Smooth muscle cell (in vitro differentiated cells): ENCODE results near the gene COA1. TPM values are rescaled to one million over a fixed set of nuclear protein-coding genes. Genes with fewer than 3 reads are reported as not detected.

Source experiments
- DNase-seq: peaks from one replicate; lab custom pipeline; 2025; ENCODE audit not compliant: unreplicated experiment; lab: John Stamatoyannopoulos, UW
- H2AFZ ChIP-seq: fragments of 200-600 bp; sonication (generic); 2 replicates; pipeline ENCODE4 v1.6.0; 2016; ENCODE audit warnings: antibody characterized with exemption, low read depth, mild to moderate bottlenecking
- H3F3A ChIP-seq: fragments of 200-600 bp; sonication (generic); 2 replicates; pipeline ENCODE4 v1.6.0; 2017; ENCODE audit warnings: antibody characterized with exemption, low read depth
- H3K27ac ChIP-seq: fragments of 200-600 bp; sonication (generic); 2 replicates; pipeline ENCODE4 v1.5.1; 2016; ENCODE audit warnings: low read depth, mild to moderate bottlenecking
- H3K27me3 ChIP-seq: fragments of 200-600 bp; sonication (generic); 2 replicates; pipeline ENCODE4 v1.6.1; 2016; ENCODE audit warnings: low read depth, mild to moderate bottlenecking
- H3K36me3 ChIP-seq: fragments of 200-600 bp; sonication (generic); 2 replicates; pipeline ENCODE4 v1.5.1; 2016; ENCODE audit warnings: low read depth
- H3K4me1 ChIP-seq: fragments of 200-600 bp; sonication (generic); 2 replicates; pipeline ENCODE4 v1.5.1; 2016; ENCODE audit warnings: low read depth
- H3K4me2 ChIP-seq: fragments of 200-600 bp; sonication (generic); 2 replicates; pipeline ENCODE4 v1.6.0; 2016; ENCODE audit warnings: mild to moderate bottlenecking
- H3K4me3 ChIP-seq: fragments of 200-600 bp; sonication (generic); 2 replicates; pipeline ENCODE4 v1.5.1; 2016; ENCODE audit warnings: mild to moderate bottlenecking
- H3K79me2 ChIP-seq: fragments of 200-600 bp; sonication (generic); 2 replicates; pipeline ENCODE4 v1.6.0; 2016; ENCODE audit warnings: low read depth, mild to moderate bottlenecking
- H3K9ac ChIP-seq: fragments of 200-600 bp; sonication (generic); 2 replicates; pipeline ENCODE4 v1.6.0; 2016; ENCODE audit warnings: low read depth
- H3K9me3 ChIP-seq: fragments of 200-600 bp; sonication (generic); replicated peaks from 2 replicates; pipeline ENCODE4 v1.5.1; 2016; ENCODE audit warnings: low read depth
- H4K20me1 ChIP-seq: fragments of 200-600 bp; sonication (generic); 2 replicates; pipeline ENCODE4 v1.6.0; 2016; ENCODE audit warnings: low read depth
- WGBS: methylation state at CpG from one replicate; pipeline ENCODE4 v1.1.7; 2016; ENCODE audit warnings: low lambda C conversion rate; 5-methylcytosine and 5-hydroxymethylcytosine counted together
- polyA plus RNA-seq: library from polyadenylated mRNA; unstranded; fragments of >200 nt; fragmentation: Nextera tagmentation; extraction: Ambion mirVana; gene quantifications from 2 replicates; pipeline ENCODE4 v1.2.1, GENCODE V29; 2016
- total RNA-seq: library from RNA; depleted of rRNA; stranded (reverse); fragments of >200 nt; gene quantifications from 2 replicates; pipeline ENCODE4 v1.2.3, GENCODE V29; 2014
- TF ChIP-seq, protein P1 (sequence below): fragments of 200-600 bp; sonication (generic); IDR thresholded peaks from 2 replicates; pipeline ENCODE4 v1.5.1; 2017; ENCODE audit warnings: borderline replicate concordance, mild to moderate bottlenecking, antibody characterized with exemption; ENCODE audit not compliant: insufficient read depth, poor library complexity, severe bottlenecking

Gene COA1
- total and polyA plus RNA-seq, 2 experiments from 2014 or later = 63.1 to 67.5 TPM

DNA sequence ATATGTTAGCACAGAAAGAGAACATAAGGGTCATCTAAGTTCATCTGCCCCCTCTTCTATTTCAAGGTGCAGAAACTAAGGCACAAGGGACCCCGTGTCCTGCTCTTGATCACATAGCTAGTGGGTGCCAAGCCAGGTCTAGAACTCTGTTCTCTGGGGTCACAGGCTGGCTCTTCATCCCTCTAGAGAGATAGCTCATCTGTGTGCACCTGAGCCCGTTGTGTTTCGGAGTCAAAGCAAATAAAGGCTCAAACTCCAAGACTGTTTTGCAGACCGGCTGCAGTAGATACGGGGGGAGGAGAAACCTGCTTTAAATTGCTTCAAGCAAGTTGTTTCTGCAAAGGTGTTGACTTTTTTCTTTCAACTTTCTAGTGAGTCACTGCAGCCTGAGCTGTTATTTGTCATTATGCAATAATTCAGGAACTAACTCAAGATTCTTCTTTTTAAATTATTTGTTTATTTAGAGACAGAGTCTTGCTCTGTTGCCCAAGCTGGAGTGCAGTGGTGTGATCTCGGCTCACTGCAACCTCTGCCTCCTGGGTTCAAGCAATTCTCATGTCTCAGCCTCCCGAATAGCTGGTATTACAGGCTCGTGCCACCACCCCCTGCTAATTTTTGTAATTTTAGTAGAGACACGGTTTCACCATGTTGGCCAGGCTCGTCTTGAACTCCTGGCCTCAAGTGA lies 35.6 kb upstream of the COA1 start:
- H3K79me2 ChIP-seq = peaks cover 8% of the 10 kb centered on the region
- H3K27me3 ChIP-seq = no peaks in the 10 kb centered on the region
- no peak overlapping the region for H3K4me2 ChIP-seq
- H2AFZ ChIP-seq = no peak overlapping the region
- peaks cover 5% of the 10 kb centered on the region for H3K4me1 ChIP-seq
- no peak overlapping the region for H3K9ac ChIP-seq
- H3F3A ChIP-seq = no peaks in the 10 kb centered on the region
- H3K9me3 ChIP-seq = no peaks in the 10 kb centered on the region
- no peak overlapping the region for H3K4me3 ChIP-seq
- H3K27ac ChIP-seq = no peak overlapping the region
- WGBS = 76% methylated on average over 10 of the region's 10 CpGs
- TF ChIP-seq, protein P1, sequence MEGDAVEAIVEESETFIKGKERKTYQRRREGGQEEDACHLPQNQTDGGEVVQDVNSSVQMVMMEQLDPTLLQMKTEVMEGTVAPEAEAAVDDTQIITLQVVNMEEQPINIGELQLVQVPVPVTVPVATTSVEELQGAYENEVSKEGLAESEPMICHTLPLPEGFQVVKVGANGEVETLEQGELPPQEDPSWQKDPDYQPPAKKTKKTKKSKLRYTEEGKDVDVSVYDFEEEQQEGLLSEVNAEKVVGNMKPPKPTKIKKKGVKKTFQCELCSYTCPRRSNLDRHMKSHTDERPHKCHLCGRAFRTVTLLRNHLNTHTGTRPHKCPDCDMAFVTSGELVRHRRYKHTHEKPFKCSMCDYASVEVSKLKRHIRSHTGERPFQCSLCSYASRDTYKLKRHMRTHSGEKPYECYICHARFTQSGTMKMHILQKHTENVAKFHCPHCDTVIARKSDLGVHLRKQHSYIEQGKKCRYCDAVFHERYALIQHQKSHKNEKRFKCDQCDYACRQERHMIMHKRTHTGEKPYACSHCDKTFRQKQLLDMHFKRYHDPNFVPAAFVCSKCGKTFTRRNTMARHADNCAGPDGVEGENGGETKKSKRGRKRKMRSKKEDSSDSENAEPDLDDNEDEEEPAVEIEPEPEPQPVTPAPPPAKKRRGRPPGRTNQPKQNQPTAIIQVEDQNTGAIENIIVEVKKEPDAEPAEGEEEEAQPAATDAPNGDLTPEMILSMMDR = no peak
- peaks cover 11% of the 10 kb centered on the region for H4K20me1 ChIP-seq
- no peak for DNase-seq
- H3K36me3 ChIP-seq = no peaks in the 10 kb centered on the region

DNA sequence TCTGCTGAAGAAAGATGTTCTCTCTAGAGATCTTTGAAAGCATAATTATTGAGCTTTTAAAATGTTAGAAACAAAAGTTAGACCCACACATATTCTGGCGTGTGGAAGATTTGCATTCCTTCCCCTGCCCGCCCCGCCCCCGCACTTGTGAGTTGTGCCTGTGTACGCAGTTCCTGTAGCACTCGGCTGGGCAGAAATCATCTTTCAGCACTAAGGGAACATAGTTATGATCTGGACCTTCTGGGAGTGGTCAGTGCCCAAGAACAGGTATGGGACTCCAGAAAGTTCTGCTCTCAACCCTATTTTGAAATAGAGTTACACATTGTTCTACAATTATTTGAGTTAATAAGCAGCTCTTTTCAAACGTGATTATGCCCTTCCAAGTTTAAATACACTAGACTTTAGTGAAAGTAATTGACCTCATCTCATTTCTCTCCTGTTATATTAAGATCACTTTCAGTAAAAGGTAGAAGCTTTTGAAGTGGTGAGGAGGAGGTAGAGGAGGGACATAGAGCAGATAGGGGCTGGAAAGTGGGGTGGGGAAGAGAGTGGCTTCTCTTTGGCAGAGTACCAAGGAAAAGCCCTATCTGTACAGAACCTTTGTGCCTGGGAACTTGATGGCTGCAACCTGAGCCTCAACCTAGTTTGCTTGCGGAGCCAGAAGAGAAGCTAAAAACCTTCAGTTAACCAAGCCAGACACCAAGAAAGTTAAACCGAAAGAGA lies 34.9 kb upstream of the COA1 start:
- Histone ChIP-seq H3K9me3 (no peaks in the 10 kb centered on the region), H3K4me3 (no peak overlapping the region), H3K27ac (no peak overlapping the region), H3K36me3 (no peaks in the 10 kb centered on the region), H3K4me1 (peaks cover 10% of the 10 kb centered on the region), H3K79me2 (peaks cover 11% of the 10 kb centered on the region), H4K20me1 (peaks cover 11% of the 10 kb centered on the region), H3K4me2 (peak overlapping the region; percentile 35), H3F3A (no peaks in the 10 kb centered on the region), H3K9ac (no peak overlapping the region), H3K27me3 (peaks cover 3% of the 10 kb centered on the region), H2AFZ (no peak overlapping the region)
- TF ChIP-seq, protein P1 = no peak
- no peak for DNase-seq
- 59% methylated on average over 9 of the region's 9 CpGs for WGBS

DNA sequence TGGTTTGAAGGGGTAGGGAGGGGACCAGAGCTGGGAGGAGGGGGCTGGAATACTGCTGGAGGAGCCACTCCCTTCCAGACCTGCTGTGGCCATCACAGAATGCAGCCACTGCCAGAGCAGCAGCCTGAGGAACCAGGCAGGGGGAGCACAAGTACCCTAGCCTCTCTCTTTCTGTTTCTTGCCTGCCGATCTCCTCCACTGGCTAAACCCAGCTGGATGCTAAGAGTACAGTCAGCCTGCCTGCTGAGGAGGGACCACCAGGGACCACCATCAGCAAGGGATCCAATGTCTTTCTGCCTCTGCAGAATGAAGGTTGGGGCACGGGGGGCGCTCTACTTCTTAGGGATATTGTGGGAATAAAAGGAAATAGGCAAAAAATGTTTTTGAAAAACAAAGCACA lies 33.9 kb upstream of the COA1 start:
- Histone ChIP-seq H3K27ac (no peak overlapping the region), H4K20me1 (peaks cover 11% of the 10 kb centered on the region), H3K4me2 (no peak overlapping the region), H2AFZ (no peak overlapping the region), H3K9ac (no peak overlapping the region), H3F3A (no peaks in the 10 kb centered on the region), H3K27me3 (peaks cover 3% of the 10 kb centered on the region), H3K9me3 (no peaks in the 10 kb centered on the region), H3K36me3 (no peaks in the 10 kb centered on the region), H3K4me3 (no peak overlapping the region), H3K4me1 (peaks cover 10% of the 10 kb centered on the region), H3K79me2 (peaks cover 11% of the 10 kb centered on the region)
- 64% methylated on average over 3 of the region's 3 CpGs for WGBS
- DNase-seq = no peak
- TF ChIP-seq, protein P1 = no peak
